IMR-90 (cell line): ENCODE measurements around the gene ELL3. TPM values are rescaled to one million over a fixed set of nuclear protein-coding genes. Genes with fewer than 3 reads are reported as not detected.
"Not testable (repeated sequence)": the region's sequence is repeated elsewhere in the genome, so short reads cannot be mapped to it uniquely, and the experiment has no call there.

Experiments
- ATAC-seq: fragments of 200-7000 bp; cut with Tn5 transposase; 2 replicates; pipeline ENCODE4 v1.9.1; 2020; ENCODE audit warnings: low read depth, mild to moderate bottlenecking, moderate library complexity
- BruUV-seq: library from RNA; stranded (reverse); fragments of 400-500 nt; replicated peaks from 2 replicates; lab custom pipeline; 2021; lab: Mats Ljungman, UMichigan
- CTCF ChIA-PET: fragments of 300-600 bp; formaldehyde crosslinking; extraction: SDS; loops from one replicate; lab custom pipeline; 2021; ENCODE audit warnings: antibody characterized with exemption; lab: Yijun Ruan, JAX
- POLR2A ChIA-PET: fragments of 300-600 bp; sonication (Branson Sonifier 250); formaldehyde crosslinking; loops from one replicate; lab custom pipeline; 2022; ENCODE audit warnings: antibody characterized with exemption; ENCODE audit not compliant: unreplicated experiment; lab: Charles Lee
- DNase-seq: peaks from one replicate; pipeline ENCODE4 v3.0.0; 2013
- H2AFZ ChIP-seq: replicated peaks from 2 replicates; pipeline ENCODE3; 2013; ENCODE audit warnings: low read length, mild to moderate bottlenecking; ENCODE audit not compliant: poor library complexity
- H2AK5ac ChIP-seq: 2 replicates; pipeline ENCODE4 v1.6.1; 2013; ENCODE audit warnings: low read depth, low read length, inconsistent platforms
- H2AK9ac ChIP-seq: replicated peaks from 2 replicates; pipeline ENCODE3; 2013; ENCODE audit warnings: mild to moderate bottlenecking, low read depth, low read length, moderate library complexity; ENCODE audit not compliant: poor library complexity
- H2BK120ac ChIP-seq: 2 replicates; pipeline ENCODE4 v1.6.1; 2013; ENCODE audit warnings: low read depth, low read length, inconsistent platforms
- H2BK15ac ChIP-seq: 3 replicates; pipeline ENCODE4 v1.6.1; 2013; ENCODE audit warnings: low read depth, low read length, inconsistent platforms
- H2BK20ac ChIP-seq: 2 replicates; pipeline ENCODE4 v1.6.1; 2013; ENCODE audit warnings: low read depth, mild to moderate bottlenecking, inconsistent platforms, low read length, moderate library complexity
- H2BK5ac ChIP-seq: 2 replicates; pipeline ENCODE4 v1.6.1; 2013; ENCODE audit warnings: mild to moderate bottlenecking, low read depth, low read length, inconsistent platforms; ENCODE audit not compliant: poor library complexity, severe bottlenecking
- H3K14ac ChIP-seq: replicated peaks from 2 replicates; pipeline ENCODE4 v1.6.1; 2013; ENCODE audit warnings: low read depth, low read length, inconsistent platforms
- H3K18ac ChIP-seq: 2 replicates; pipeline ENCODE4 v1.6.1; 2013; ENCODE audit warnings: low read depth, low read length, control low read depth
- H3K23ac ChIP-seq: 2 replicates; pipeline ENCODE4 v1.6.1; 2013; ENCODE audit warnings: low read depth, low read length, inconsistent platforms
- H3K27ac ChIP-seq: 2 replicates; pipeline ENCODE4 v1.5.1; 2013; ENCODE audit warnings: mild to moderate bottlenecking, control low read depth, low read length; ENCODE audit not compliant: insufficient read depth
- H3K27me3 ChIP-seq: 2 replicates; pipeline ENCODE4 v1.6.1; 2013; ENCODE audit warnings: low read length; ENCODE audit not compliant: control insufficient read depth, insufficient read depth
- H3K36me3 ChIP-seq: 2 replicates; pipeline ENCODE4 v1.6.1; 2013; ENCODE audit warnings: low read length, mixed read lengths; ENCODE audit not compliant: control insufficient read depth, insufficient read depth
- H3K4ac ChIP-seq: 2 replicates; pipeline ENCODE4 v1.6.1; 2013; ENCODE audit warnings: low read depth, low read length, inconsistent platforms
- H3K4me1 ChIP-seq: 2 replicates; pipeline ENCODE4 v1.6.1; 2013; ENCODE audit warnings: low read length, mixed read lengths; ENCODE audit not compliant: control insufficient read depth, insufficient read depth
- H3K4me2 ChIP-seq: 2 replicates; pipeline ENCODE4 v1.6.1; 2013; ENCODE audit warnings: low read depth, mild to moderate bottlenecking, control low read depth, low read length, moderate library complexity
- H3K4me3 ChIP-seq: 2 replicates; pipeline ENCODE4 v1.5.1; 2013; ENCODE audit warnings: low read depth, mild to moderate bottlenecking, control low read depth, low read length, moderate library complexity; ENCODE audit not compliant: insufficient read depth
- H3K56ac ChIP-seq: 2 replicates; pipeline ENCODE4 v1.6.1; 2013; ENCODE audit warnings: low read length, inconsistent platforms; ENCODE audit not compliant: insufficient read depth; ENCODE audit errors: extremely low read depth
- H3K79me1 ChIP-seq, 2 experiments: 2 replicates each; pipeline ENCODE4 v1.6.1; 2013; ENCODE audit warnings: low read length in 2 of 2, inconsistent platforms in 1 of 2, low read depth in 1 of 2
- H3K9ac ChIP-seq: 2 replicates; pipeline ENCODE4 v1.6.1; 2013; ENCODE audit warnings: low read depth, low read length, control low read depth
- H3K9me1 ChIP-seq: 2 replicates; pipeline ENCODE4 v1.6.1; 2013; ENCODE audit warnings: low read length, inconsistent platforms; ENCODE audit not compliant: insufficient read depth
- H3K9me3 ChIP-seq: 2 replicates; pipeline ENCODE4 v1.6.1; 2013; ENCODE audit warnings: low read length; ENCODE audit not compliant: control insufficient read depth, insufficient read depth
- H4K20me1 ChIP-seq: 2 replicates; pipeline ENCODE4 v1.6.1; 2013; ENCODE audit warnings: low read length, inconsistent platforms; ENCODE audit not compliant: insufficient read depth
- H4K5ac ChIP-seq: 2 replicates; pipeline ENCODE4 v1.6.1; 2013; ENCODE audit warnings: mild to moderate bottlenecking, low read depth, low read length, control low read depth
- H4K8ac ChIP-seq, 2 experiments: 2 replicates each; pipeline ENCODE4 v1.6.1; 2013; ENCODE audit warnings: low read depth in 2 of 2, low read length in 2 of 2, control low read depth in 1 of 2, inconsistent platforms in 1 of 2
- H4K91ac ChIP-seq: 2 replicates; pipeline ENCODE4 v1.6.1; 2013; ENCODE audit warnings: low read depth, low read length, inconsistent platforms; ENCODE audit not compliant: insufficient read depth
- WGBS, 2 experiments: methylation state at CpG; one replicate each; pipeline versions ENCODE4 v1.1.5 to v1.1.7; 2013; ENCODE audit warnings: missing lambda C conversion rate in 2 of 2; ENCODE audit not compliant: insufficient read length in 1 of 2; ENCODE audit errors: extremely low coverage in 2 of 2; 5-methylcytosine and 5-hydroxymethylcytosine counted together
- dilution Hi-C: fragments of 300-500 bp; cut with HindIII; formaldehyde crosslinking; loops from one replicate; pipeline ENCODE4 v1.14.3; 2018; ENCODE audit warnings: low sequenced_read_pairs; ENCODE audit not compliant: unreplicated experiment
- in situ Hi-C: fragments of 300-500 bp; cut with MboI; formaldehyde crosslinking; loops from 3 replicates; pipeline ENCODE4 v1.14.3; 2019; ENCODE audit warnings: low sequenced_read_pairs, inconsistent platforms, mixed read lengths
- intact Hi-C: fragments of 100-400 bp; cut with micrococcal nuclease; formaldehyde crosslinking; loops from 2 replicates; pipeline ENCODE4 v1.10.0; 2022
- polyA plus RNA-seq, 3 experiments: library from polyadenylated mRNA; depleted of rRNA; stranded (reverse); fragments of >200 nt; gene quantifications; 2 replicates each; pipeline ENCODE4 v1.2.3, GENCODE V29; 2012; ENCODE audit warnings: low replicate concordance in 1 of 3
- total RNA-seq: library from RNA; depleted of rRNA; stranded (reverse); fragments of >200 nt; gene quantifications from 2 replicates; pipeline ENCODE4 v1.2.3, GENCODE V29; 2012

Gene ELL3
- total and polyA plus RNA-seq, 2 of the 4 experiments (the other 2 are of a cell fraction), result 1.2 to 1.6 TPM

- H3K9ac ChIP-seq, H3K27me3 ChIP-seq, H3K4me2 ChIP-seq, H2BK15ac ChIP-seq, H2AFZ ChIP-seq, H3K23ac ChIP-seq, H2BK120ac ChIP-seq, CTCF ChIA-PET, H4K5ac ChIP-seq, H2BK20ac ChIP-seq, H4K91ac ChIP-seq, H3K18ac ChIP-seq, H3K4ac ChIP-seq, H2AK9ac ChIP-seq, H4K8ac ChIP-seq, H2AK5ac ChIP-seq, BruUV-seq, H3K4me1 ChIP-seq, intact Hi-C loops, POLR2A ChIA-PET, H3K4me3 ChIP-seq, H3K56ac ChIP-seq, in situ Hi-C loops, H2BK5ac ChIP-seq, ATAC-seq, DNase-seq, H3K9me3 ChIP-seq, H3K9me1 ChIP-seq, dilution Hi-C loops, H3K14ac ChIP-seq, H3K27ac ChIP-seq: not testable (repeated sequence)
- WGBS, 2 experiments, result 100% methylated on average over 1 of the region's 5 CpGs; no CpG with 5 or more reads in 1 of the 2 experiments
- Histone ChIP-seq H4K20me1 (peaks cover 10% of the 10 kb centered on the region), H3K36me3 (peaks cover 58% of the 10 kb centered on the region), H3K79me1 (peaks cover 42 to 55% of the 10 kb centered on the region in 2 experiments)
These were observed 38.3 kb upstream of the ELL3 start for GRCh38 chr15:43815064-43815463.
